SK-N-SH (cell line): ENCODE measurements around the gene CBX6. TPM values are rescaled to one million over a fixed set of nuclear protein-coding genes. Genes with fewer than 3 reads are reported as not detected.
A peak's percentile ranks its signal among the peaks of the same experiment; 100 is the strongest.

Experiments used
- CTCF ChIA-PET: fragments of 300-600, 350-600 bp; formaldehyde crosslinking; extraction: SDS; loops from one replicate; lab custom pipeline; 2021; lab: Yijun Ruan, JAX
- POLR2A ChIA-PET: fragments of 350-600 bp; sonication (Branson Sonifier 250); formaldehyde crosslinking; extraction: SDS; loops from one replicate; lab custom pipeline; 2020; ENCODE audit warnings: antibody characterized with exemption, inconsistent platforms; lab: Yijun Ruan, JAX
- DNase-seq: peaks from one replicate; pipeline ENCODE4 v3.0.0; 2012
- H2AFZ ChIP-seq: fragments of 200-600 bp; sonication (generic); 2 replicates; pipeline ENCODE4 v1.8.1; 2016; ENCODE audit warnings: antibody characterized with exemption, mild to moderate bottlenecking, low read depth
- H3F3A ChIP-seq: fragments of 200-600 bp; sonication (generic); replicated peaks from 2 replicates; pipeline ENCODE3; 2016; ENCODE audit warnings: antibody characterized with exemption, mild to moderate bottlenecking; ENCODE audit not compliant: insufficient read depth
- H3K27ac ChIP-seq, 2 experiments: fragments of 200-500 bp in 1 of 2; fragments of 200-600 bp in 1 of 2; sonication (Bioruptor generic) in 1 of 2; sonication (generic), shearing (Covaris generic) in 1 of 2; 2 replicates each; pipeline versions ENCODE4 v1.5.1 to v1.6.1; 2014 to 2016; ENCODE audit warnings: low read depth in 2 of 2, inconsistent platforms in 1 of 2, low read length in 1 of 2, mild to moderate bottlenecking in 1 of 2, mixed read lengths in 1 of 2
- H3K27me3 ChIP-seq: fragments of 200-600 bp; sonication (generic), shearing (Covaris generic); 2 replicates; pipeline ENCODE4 v1.6.1; 2016; ENCODE audit warnings: mixed run types; ENCODE audit not compliant: insufficient read depth
- H3K36me3 ChIP-seq, 2 experiments: fragments of 200-500 bp in 1 of 2; fragments of 200-600 bp in 1 of 2; sonication (Bioruptor generic) in 1 of 2; sonication (generic) in 1 of 2; replicated peaks in 1 of 2; 2 replicates each; pipeline versions ENCODE3 to v1.5.1; 2014 to 2016; ENCODE audit warnings: low read length in 1 of 2, mild to moderate bottlenecking in 1 of 2; ENCODE audit not compliant: insufficient read depth in 2 of 2, control insufficient read depth in 1 of 2
- H3K4me1 ChIP-seq, 2 experiments: fragments of 200-500 bp in 1 of 2; fragments of 200-600 bp in 1 of 2; sonication (Bioruptor generic) in 1 of 2; sonication (generic), shearing (Covaris generic) in 1 of 2; 2 replicates each; pipeline versions ENCODE4 v1.5.1 to v1.6.1; 2014 to 2016; ENCODE audit warnings: low read depth in 1 of 2, low read length in 1 of 2, mixed run types in 1 of 2; ENCODE audit not compliant: insufficient read depth in 2 of 2, control insufficient read depth in 1 of 2
- H3K4me2 ChIP-seq: fragments of 200-600 bp; sonication (generic), shearing (Covaris generic); 2 replicates; pipeline ENCODE4 v1.6.1; 2017; ENCODE audit warnings: mixed run types
- H3K4me3 ChIP-seq, 2 experiments: fragments of 200-500 bp in 1 of 2; fragments of 200-600 bp in 1 of 2; sonication (Bioruptor generic) in 1 of 2; sonication (generic), shearing (Covaris generic) in 1 of 2; 2 replicates each; pipeline versions ENCODE4 v1.5.1 to v1.8.1; 2014 to 2016; ENCODE audit warnings: low read depth in 2 of 2, inconsistent platforms in 1 of 2, low read length in 1 of 2, mild to moderate bottlenecking in 1 of 2, mixed read lengths in 1 of 2, moderate library complexity in 1 of 2
- H3K79me2 ChIP-seq: fragments of 200-600 bp; sonication (generic); 2 replicates; pipeline ENCODE4 v1.8.1; 2017; ENCODE audit warnings: mild to moderate bottlenecking; ENCODE audit not compliant: insufficient read depth
- H3K9ac ChIP-seq: fragments of 200-600 bp; sonication (generic); 2 replicates; pipeline ENCODE4 v1.6.1; 2017; ENCODE audit warnings: mixed run types
- H3K9me2 ChIP-seq: fragments of 200-600 bp; sonication (generic); 2 replicates; pipeline ENCODE4 v1.6.1; 2017; ENCODE audit warnings: mixed run types
- H3K9me3 ChIP-seq: fragments of 200-600 bp; sonication (generic); 2 replicates; pipeline ENCODE4 v1.6.1; 2017; ENCODE audit warnings: mixed run types, mild to moderate bottlenecking, moderate library complexity
- H4K20me1 ChIP-seq: fragments of 200-600 bp; sonication (generic); 2 replicates; pipeline ENCODE4 v1.6.1; 2017; ENCODE audit warnings: mild to moderate bottlenecking, mixed run types; ENCODE audit not compliant: insufficient read depth
- CHD2 ChIP-seq: fragments of 150-350 bp; IDR thresholded peaks from 2 replicates; pipeline ENCODE4 v1.6.1; 2018; ENCODE audit warnings: low read length; ENCODE audit not compliant: partially characterized antibody
- ELF1 ChIP-seq: IDR thresholded peaks from 2 replicates; pipeline ENCODE4 v1.4.0; 2012
- EP300 ChIP-seq, 2 experiments: IDR thresholded peaks; 2 replicates each; pipeline versions ENCODE4 v1.4.0 to v1.6.1; 2012; ENCODE audit warnings: borderline replicate concordance in 1 of 2, low read depth in 1 of 2, low read length in 1 of 2
- FOSL2 ChIP-seq: IDR thresholded peaks from 2 replicates; pipeline ENCODE4 v1.4.0; 2012; ENCODE audit warnings: low read depth, mild to moderate bottlenecking, moderate library complexity, borderline replicate concordance
- RAD21 ChIP-seq: IDR thresholded peaks from 2 replicates; pipeline ENCODE4 v1.6.1; 2012; ENCODE audit warnings: mild to moderate bottlenecking, low read length
- RCOR1 ChIP-seq: fragments of 150-350 bp; IDR thresholded peaks from 2 replicates; pipeline ENCODE4 v1.6.1; 2017; ENCODE audit warnings: antibody characterized with exemption, low read length
- REST ChIP-seq: IDR thresholded peaks from 2 replicates; pipeline ENCODE4 v1.6.1; 2012; ENCODE audit warnings: mild to moderate bottlenecking, low read depth, low read length, moderate library complexity
- SMC3 ChIP-seq: IDR thresholded peaks from 2 replicates; pipeline ENCODE4 v1.6.1; 2012; ENCODE audit warnings: low read depth, low read length, improper control_type of control experiment
- TEAD4 ChIP-seq: IDR thresholded peaks from 2 replicates; pipeline ENCODE4 v1.4.0; 2012; ENCODE audit warnings: mild to moderate bottlenecking, borderline replicate concordance; ENCODE audit not compliant: insufficient read depth
- USF2 ChIP-seq: fragments of 150-350 bp; IDR thresholded peaks from 2 replicates; pipeline ENCODE4 v1.6.1; 2017; ENCODE audit warnings: antibody characterized with exemption, low read length, low read depth, borderline replicate concordance
- WGBS: methylation state at CpG from one replicate; pipeline ENCODE4 v1.1.6; 2017; ENCODE audit warnings: low lambda C conversion rate; 5-methylcytosine and 5-hydroxymethylcytosine counted together
- polyA plus RNA-seq, 3 experiments: library from polyadenylated mRNA; depleted of rRNA; stranded (reverse); fragments of >200 nt; gene quantifications; 2 replicates each; pipeline ENCODE4 v1.2.3, GENCODE V29; 2012
- TF ChIP-seq, protein P1 (sequence below): fragments of 200-600 bp; sonication (generic); IDR thresholded peaks from 2 replicates; pipeline ENCODE4 v1.6.1; 2017; ENCODE audit warnings: antibody characterized with exemption, mild to moderate bottlenecking, moderate library complexity
- TF ChIP-seq, protein P2 (sequence below): IDR thresholded peaks from 2 replicates; pipeline ENCODE4 v1.4.0; 2012; ENCODE audit warnings: low read depth
- TF ChIP-seq, protein P3 (sequence below): fragments of 150-350 bp; IDR thresholded peaks from 2 replicates; pipeline ENCODE4 v1.6.1; 2016; ENCODE audit warnings: mild to moderate bottlenecking, low read depth, low read length

The CBX6 gene
- polyA plus RNA-seq, 1 of the 3 experiments (the other 2 are of a cell fraction): 5.4 TPM

DNA sequence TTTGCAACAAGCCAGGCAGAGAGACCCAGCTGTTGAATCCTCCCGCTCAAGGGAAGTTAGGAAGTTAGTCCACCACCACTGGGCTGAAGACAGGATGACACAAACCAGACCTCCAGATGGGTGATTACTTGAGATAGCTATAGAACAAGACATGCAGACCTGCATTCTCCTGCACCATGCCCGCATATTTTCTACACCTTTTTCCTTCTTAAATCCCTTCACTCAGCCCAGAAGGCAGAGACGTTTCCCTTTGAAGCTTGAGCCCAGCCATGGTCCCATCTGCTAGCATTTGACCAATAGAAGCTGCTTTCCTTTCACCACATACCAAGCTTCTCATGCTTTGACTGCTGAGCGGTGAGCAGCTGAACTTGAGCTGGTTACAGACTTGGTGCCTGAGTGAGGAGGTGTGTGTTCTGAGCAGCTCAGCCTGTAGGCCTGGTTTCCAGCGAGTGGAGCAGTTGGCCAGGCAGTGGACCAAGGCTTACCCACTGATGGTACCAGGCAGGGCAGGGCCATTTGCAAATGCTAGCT, 29.2 kb upstream of the CBX6 start:
- Histone ChIP-seq H3K79me2 (no peaks in the 10 kb centered on the region), H3K4me1 (peaks cover 0 to 4% of the 10 kb centered on the region in 2 experiments; a peak in 1 of 4 replicates), H3K4me2 (no peak overlapping the region), H3K9me2 (no peaks in the 10 kb centered on the region), H4K20me1 (no peaks in the 10 kb centered on the region), H3K27ac (no peak overlapping the region), H3K9ac (no peak overlapping the region), H3K9me3 (no peaks in the 10 kb centered on the region; the same call in 1 of the 2 replicates), H3F3A (no peaks in the 10 kb centered on the region), H3K27me3 (no peaks in the 10 kb centered on the region), H3K4me3 (no peak overlapping the region), H3K36me3 (no peaks in the 10 kb centered on the region), H2AFZ (no peak overlapping the region)
- DNase-seq: peak; percentile 22
- ChIA-PET CTCF (interaction anchor here (0.7 kb wide), 1 partner anchor 53 kb away, joined by 3 read pairs; no protein-coding TSS in a partner anchor), POLR2A (no interaction called here)
- TF ChIP-seq RCOR1 (peak; percentile 89), ELF1 (no peak), REST (no peak), FOSL2 (no peak), SMC3 (no peak), USF2 (no peak), EP300 (IDR thresholded peaks at IDR 0.05; ENCODE audit: borderline replicate concordance in 1 of 2, low read depth in 1 of 2, low read length in 1 of 2) (0 out of 4 replicates have a peak, but pooled peaks of 1 of the 2 experiments have one; percentile 19), CHD2 (no peak), TEAD4 (no peak), RAD21 (no peak)
- TF ChIP-seq, protein P1, sequence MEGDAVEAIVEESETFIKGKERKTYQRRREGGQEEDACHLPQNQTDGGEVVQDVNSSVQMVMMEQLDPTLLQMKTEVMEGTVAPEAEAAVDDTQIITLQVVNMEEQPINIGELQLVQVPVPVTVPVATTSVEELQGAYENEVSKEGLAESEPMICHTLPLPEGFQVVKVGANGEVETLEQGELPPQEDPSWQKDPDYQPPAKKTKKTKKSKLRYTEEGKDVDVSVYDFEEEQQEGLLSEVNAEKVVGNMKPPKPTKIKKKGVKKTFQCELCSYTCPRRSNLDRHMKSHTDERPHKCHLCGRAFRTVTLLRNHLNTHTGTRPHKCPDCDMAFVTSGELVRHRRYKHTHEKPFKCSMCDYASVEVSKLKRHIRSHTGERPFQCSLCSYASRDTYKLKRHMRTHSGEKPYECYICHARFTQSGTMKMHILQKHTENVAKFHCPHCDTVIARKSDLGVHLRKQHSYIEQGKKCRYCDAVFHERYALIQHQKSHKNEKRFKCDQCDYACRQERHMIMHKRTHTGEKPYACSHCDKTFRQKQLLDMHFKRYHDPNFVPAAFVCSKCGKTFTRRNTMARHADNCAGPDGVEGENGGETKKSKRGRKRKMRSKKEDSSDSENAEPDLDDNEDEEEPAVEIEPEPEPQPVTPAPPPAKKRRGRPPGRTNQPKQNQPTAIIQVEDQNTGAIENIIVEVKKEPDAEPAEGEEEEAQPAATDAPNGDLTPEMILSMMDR: no peak
- TF ChIP-seq, protein P2, sequence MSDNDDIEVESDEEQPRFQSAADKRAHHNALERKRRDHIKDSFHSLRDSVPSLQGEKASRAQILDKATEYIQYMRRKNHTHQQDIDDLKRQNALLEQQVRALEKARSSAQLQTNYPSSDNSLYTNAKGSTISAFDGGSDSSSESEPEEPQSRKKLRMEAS: no peak
- TF ChIP-seq, protein P3, sequence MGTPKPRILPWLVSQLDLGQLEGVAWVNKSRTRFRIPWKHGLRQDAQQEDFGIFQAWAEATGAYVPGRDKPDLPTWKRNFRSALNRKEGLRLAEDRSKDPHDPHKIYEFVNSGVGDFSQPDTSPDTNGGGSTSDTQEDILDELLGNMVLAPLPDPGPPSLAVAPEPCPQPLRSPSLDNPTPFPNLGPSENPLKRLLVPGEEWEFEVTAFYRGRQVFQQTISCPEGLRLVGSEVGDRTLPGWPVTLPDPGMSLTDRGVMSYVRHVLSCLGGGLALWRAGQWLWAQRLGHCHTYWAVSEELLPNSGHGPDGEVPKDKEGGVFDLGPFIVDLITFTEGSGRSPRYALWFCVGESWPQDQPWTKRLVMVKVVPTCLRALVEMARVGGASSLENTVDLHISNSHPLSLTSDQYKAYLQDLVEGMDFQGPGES: no peak
- WGBS: 7% methylated on average over 2 of the region's 5 CpGs
